Fibroblast of lung (primary cell): ENCODE results near the gene BLVRB. TPM values are rescaled to one million over a fixed set of nuclear protein-coding genes. Genes with fewer than 3 reads are reported as not detected.

Source experiments
- DNase-seq, 2 donors: peaks; one replicate each; pipeline versions ENCODE4 v3.0.0 to v3.0.0-alpha.2; 2010; ENCODE audit warnings: low read depth in 2 of 2
- H2AFZ ChIP-seq: 2 replicates; pipeline ENCODE4 v1.5.1; 2012; ENCODE audit warnings: low read length, control low read depth, inconsistent platforms
- H3K27ac ChIP-seq: 2 replicates; pipeline ENCODE4 v1.5.1; 2011; ENCODE audit warnings: low read length, control low read depth; ENCODE audit not compliant: insufficient read depth
- H3K27me3 ChIP-seq: 2 replicates; pipeline ENCODE4 v1.5.1; 2011; ENCODE audit warnings: mild to moderate bottlenecking, low read length; ENCODE audit not compliant: control insufficient read depth, insufficient read depth
- H3K36me3 ChIP-seq: 2 replicates; pipeline ENCODE4 v1.5.1; 2011; ENCODE audit warnings: low read length; ENCODE audit not compliant: control insufficient read depth, insufficient read depth
- H3K4me1 ChIP-seq: 2 replicates; pipeline ENCODE4 v1.5.1; 2011; ENCODE audit warnings: low read length; ENCODE audit not compliant: control insufficient read depth, insufficient read depth; ENCODE audit errors: extremely low read depth
- H3K4me2 ChIP-seq: 2 replicates; pipeline ENCODE4 v1.5.1; 2011; ENCODE audit warnings: low read length, control low read depth; ENCODE audit not compliant: insufficient read depth; ENCODE audit errors: extremely low read depth
- H3K4me3 ChIP-seq, 4 experiments: fragments of 200-600 bp in 1 of 4; sonication (generic) in 1 of 4; replicated peaks in 1 of 4; 2 replicates each; pipeline ENCODE4 v1.5.1; 2011 to 2016; ENCODE audit warnings: low read length in 4 of 4, low read depth in 3 of 4, mild to moderate bottlenecking in 3 of 4, control low read depth in 2 of 4, inconsistent platforms in 1 of 4, mixed read lengths in 1 of 4; ENCODE audit not compliant: insufficient read depth in 1 of 4; ENCODE audit errors: control extremely low read depth in 1 of 4
- H3K79me2 ChIP-seq: 2 replicates; pipeline ENCODE4 v1.5.1; 2012; ENCODE audit warnings: mild to moderate bottlenecking, low read length, inconsistent platforms; ENCODE audit not compliant: control insufficient read depth, insufficient read depth
- H3K9ac ChIP-seq: 2 replicates; pipeline ENCODE4 v1.5.1; 2011; ENCODE audit warnings: mild to moderate bottlenecking, low read length, control low read depth; ENCODE audit not compliant: insufficient read depth
- H3K9me3 ChIP-seq: 2 replicates; pipeline ENCODE4 v1.5.1; 2012; ENCODE audit warnings: low read depth, low read length; ENCODE audit not compliant: control insufficient read depth, insufficient read depth
- H4K20me1 ChIP-seq: 2 replicates; pipeline ENCODE4 v1.5.1; 2011; ENCODE audit warnings: low read length; ENCODE audit not compliant: control insufficient read depth, insufficient read depth; ENCODE audit errors: extremely low read depth
- CTCF ChIP-seq, 2 donors: IDR thresholded peaks in 1 of 2; conservative IDR thresholded peaks in 1 of 2; 1 replicate in 1 of 2; 2 replicates in 1 of 2; pipeline ENCODE4 v1.5.1; 2011 to 2012; ENCODE audit warnings: low read length in 2 of 2, control low read depth in 1 of 2, inconsistent platforms in 1 of 2, low read depth in 1 of 2, mild to moderate bottlenecking in 1 of 2
- EZH2 ChIP-seq: IDR thresholded peaks from 2 replicates; pipeline ENCODE4 v1.5.1; 2012; ENCODE audit warnings: low read length, control low read depth, mild to moderate bottlenecking; ENCODE audit errors: missing control alignments
- polyA plus RNA-seq, 2 donors: library from polyadenylated mRNA; depleted of rRNA in 1 of 2; stranded (reverse) in 1 of 2; unstranded in 1 of 2; fragments of >200 nt; gene quantifications; 2 replicates each; pipeline ENCODE4 v1.2.1, GENCODE V29; 2011 to 2012; ENCODE audit warnings: missing spikeins in 1 of 2
- total RNA-seq: library from RNA; depleted of rRNA; stranded (reverse); fragments of >200 nt; gene quantifications from 2 replicates; pipeline ENCODE4 v1.2.1, GENCODE V29; 2014

BLVRB gene
- total and polyA plus RNA-seq, 2 donors (not counting 1 experiment from before 2014, with no cell fraction given): 40.0 to 105 TPM

GRCh38 chr19:40407714-40408597, 57.6 kb downstream of the BLVRB start:
- H3K4me2 ChIP-seq: no peak overlapping the region
- no peak overlapping the region for H2AFZ ChIP-seq
- H3K4me1 ChIP-seq: no peaks in the 10 kb centered on the region
- DNase-seq: no peak
- TF ChIP-seq CTCF (conservative IDR thresholded peaks at IDR 0.05 in 1 of 2, IDR thresholded peaks at IDR 0.05 in 1 of 2; ENCODE audit: low read depth in 1 of 2, low read length in 2 of 2) (no peak), EZH2 (no peak)
- no peaks in the 10 kb centered on the region for H3K27me3 ChIP-seq
- H3K36me3 ChIP-seq: no peaks in the 10 kb centered on the region
- H3K4me3 ChIP-seq: no peak overlapping the region
- H3K9me3 ChIP-seq: no peaks in the 10 kb centered on the region
- H4K20me1 ChIP-seq: no peaks in the 10 kb centered on the region
- no peaks in the 10 kb centered on the region for H3K79me2 ChIP-seq
- H3K27ac ChIP-seq: no peak overlapping the region
- no peak overlapping the region for H3K9ac ChIP-seq

GRCh38 chr19:40403262-40403984, 62.1 kb downstream of the BLVRB start:
- Histone ChIP-seq H3K9ac (peak overlapping the region; percentile 26), H2AFZ (peak overlapping the region; percentile 72), H3K9me3 (no peaks in the 10 kb centered on the region), H3K36me3 (no peaks in the 10 kb centered on the region), H3K4me1 (no peaks in the 10 kb centered on the region), H4K20me1 (no peaks in the 10 kb centered on the region), H3K79me2 (no peaks in the 10 kb centered on the region), H3K4me2 (peak overlapping the region; percentile 85), H3K27me3 (no peaks in the 10 kb centered on the region), H3K27ac (peak overlapping the region; percentile 23), H3K4me3 (peak overlapping the region; percentile 53 to 64 (median 58))
- peak; percentile 81 to 87 for DNase-seq
- no peak for TF ChIP-seq CTCF (conservative IDR thresholded peaks at IDR 0.05 in 1 of 2, IDR thresholded peaks at IDR 0.05 in 1 of 2; ENCODE audit: low read depth in 1 of 2, low read length in 2 of 2)
- no peak for TF ChIP-seq EZH2

GRCh38 chr19:40400559-40400958, 65.0 kb downstream of the BLVRB start:
- no peaks in the 10 kb centered on the region for H3K4me1 ChIP-seq
- H3K27me3 ChIP-seq: no peaks in the 10 kb centered on the region
- H3K9ac ChIP-seq: no peak overlapping the region
- no peaks in the 10 kb centered on the region for H3K9me3 ChIP-seq
- H3K4me2 ChIP-seq: no peak overlapping the region
- TF ChIP-seq EZH2 (no peak), CTCF (conservative IDR thresholded peaks at IDR 0.05 in 1 of 2, IDR thresholded peaks at IDR 0.05 in 1 of 2; ENCODE audit: low read depth in 1 of 2, low read length in 2 of 2) (no peak)
- H2AFZ ChIP-seq: no peak overlapping the region
- H3K36me3 ChIP-seq: no peaks in the 10 kb centered on the region
- H3K4me3 ChIP-seq: no peak overlapping the region
- no peaks in the 10 kb centered on the region for H3K79me2 ChIP-seq
- H4K20me1 ChIP-seq: no peaks in the 10 kb centered on the region
- no peak overlapping the region for H3K27ac ChIP-seq
- DNase-seq: no peak
